ENCODE data around the gene MMP21.

MMP21 gene

DNA sequence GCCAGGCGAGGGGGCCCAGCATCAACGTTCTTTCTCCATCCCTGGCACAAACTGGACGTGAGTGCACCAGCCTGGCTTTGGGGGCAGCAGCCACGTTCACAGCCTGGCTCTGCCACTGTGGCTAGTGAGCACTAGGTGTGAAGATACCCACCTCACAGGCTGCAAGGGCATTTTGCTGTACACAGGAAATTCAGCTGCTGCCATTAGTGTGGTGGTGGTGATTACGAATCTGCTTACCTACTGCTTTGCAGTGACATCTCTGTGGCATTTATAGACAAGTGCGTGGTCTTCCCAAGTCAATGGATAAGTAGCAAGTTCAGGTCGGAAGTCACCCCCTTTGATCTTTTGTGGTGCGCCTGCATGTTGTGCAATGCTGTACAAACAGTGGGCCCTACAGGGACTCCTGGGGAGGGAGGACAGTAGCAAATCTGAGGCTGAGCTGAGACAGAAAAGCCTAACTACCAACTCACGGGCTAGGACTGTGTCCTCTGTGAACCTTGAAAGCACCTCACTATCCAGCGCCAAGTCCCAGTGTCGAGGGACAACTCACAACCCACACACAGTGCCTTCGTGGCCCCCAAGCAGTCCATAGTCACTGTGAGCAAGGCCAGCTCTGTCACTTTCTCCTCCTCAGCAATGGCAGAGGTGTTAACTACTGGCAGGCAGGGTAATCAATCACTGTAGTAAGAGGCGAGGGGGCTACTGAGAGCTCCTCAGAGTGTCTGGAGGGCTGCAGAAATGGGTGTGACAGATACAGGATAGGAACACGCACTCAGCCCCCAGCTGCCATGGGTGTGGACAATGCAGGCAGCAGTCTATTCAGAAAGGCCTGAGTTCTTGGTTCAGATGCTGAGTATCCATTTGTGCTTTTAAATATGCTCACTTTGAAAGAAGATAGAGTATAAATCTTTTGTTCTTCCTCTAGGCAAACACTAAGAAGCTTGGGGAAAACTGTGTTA is 17.0 kb upstream of the MMP21 start:
- DNase-seq (ENCODE audit: low read depth in 2 of 2) = no peak

- DNase-seq (ENCODE audit: low read depth in 2 of 2) = no peak
Observed at GRCh38 chr10:125788156-125789034, 12.8 kb upstream of the MMP21 start.

GRCh38 chr10:125785791-125786190 is 10.2 kb upstream of the MMP21 start:
- no peak for DNase-seq (ENCODE audit: low read depth in 2 of 2)

DNA sequence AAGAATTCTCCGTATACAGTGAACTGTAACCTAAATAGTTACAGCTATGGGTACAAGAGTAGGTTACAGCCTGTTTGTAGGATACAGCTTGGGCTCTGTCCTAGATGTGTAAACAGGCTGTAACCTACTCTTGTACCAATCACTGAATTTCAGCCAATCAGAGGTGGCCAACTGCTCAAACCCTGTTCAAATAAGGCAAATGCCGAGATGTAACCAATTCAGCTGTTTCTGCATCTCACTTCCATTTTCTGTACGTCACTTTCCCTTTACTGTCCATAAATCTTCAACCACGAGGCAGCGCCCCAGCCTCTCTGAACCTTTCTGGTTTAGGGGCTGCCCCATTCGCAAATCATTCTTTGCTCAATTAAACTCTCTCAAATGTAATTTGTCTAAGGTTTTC is 8.3 kb upstream of the MMP21 start:
- DNase-seq (ENCODE audit: low read depth in 2 of 2) = no peak

GRCh38 chr10:125783408-125783807 is 7.8 kb upstream of the MMP21 start:
- no peak for DNase-seq (ENCODE audit: low read depth in 2 of 2)

DNA sequence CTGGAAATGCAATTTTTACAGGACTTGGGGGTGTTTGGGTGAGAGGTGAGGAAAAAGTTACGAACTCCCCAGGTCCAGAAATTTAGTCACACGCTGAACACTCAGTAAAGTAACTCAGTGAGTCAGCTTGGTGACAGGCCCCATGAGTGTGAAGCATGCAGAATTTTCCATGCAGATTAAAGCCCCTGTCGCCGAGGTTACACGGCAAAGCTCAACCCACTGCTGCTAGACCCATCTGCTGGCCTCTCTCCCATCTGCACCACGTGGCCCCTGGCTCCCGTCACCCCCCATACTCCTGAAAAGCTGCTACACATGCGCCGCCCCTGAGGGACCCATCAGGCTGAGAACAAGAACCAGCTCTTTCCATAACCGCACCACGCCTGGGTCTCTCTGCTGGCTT is 7.0 kb upstream of the MMP21 start:
- DNase-seq (ENCODE audit: low read depth in 2 of 2) = no peak

GRCh38 chr10:125782054-125782453 is 6.4 kb upstream of the MMP21 start:
- DNase-seq (ENCODE audit: low read depth in 2 of 2) = no peak

- DNase-seq (ENCODE audit: low read depth in 2 of 2) = no peak
Observed at GRCh38 chr10:125781374-125781773, 5.8 kb upstream of the MMP21 start.

DNA sequence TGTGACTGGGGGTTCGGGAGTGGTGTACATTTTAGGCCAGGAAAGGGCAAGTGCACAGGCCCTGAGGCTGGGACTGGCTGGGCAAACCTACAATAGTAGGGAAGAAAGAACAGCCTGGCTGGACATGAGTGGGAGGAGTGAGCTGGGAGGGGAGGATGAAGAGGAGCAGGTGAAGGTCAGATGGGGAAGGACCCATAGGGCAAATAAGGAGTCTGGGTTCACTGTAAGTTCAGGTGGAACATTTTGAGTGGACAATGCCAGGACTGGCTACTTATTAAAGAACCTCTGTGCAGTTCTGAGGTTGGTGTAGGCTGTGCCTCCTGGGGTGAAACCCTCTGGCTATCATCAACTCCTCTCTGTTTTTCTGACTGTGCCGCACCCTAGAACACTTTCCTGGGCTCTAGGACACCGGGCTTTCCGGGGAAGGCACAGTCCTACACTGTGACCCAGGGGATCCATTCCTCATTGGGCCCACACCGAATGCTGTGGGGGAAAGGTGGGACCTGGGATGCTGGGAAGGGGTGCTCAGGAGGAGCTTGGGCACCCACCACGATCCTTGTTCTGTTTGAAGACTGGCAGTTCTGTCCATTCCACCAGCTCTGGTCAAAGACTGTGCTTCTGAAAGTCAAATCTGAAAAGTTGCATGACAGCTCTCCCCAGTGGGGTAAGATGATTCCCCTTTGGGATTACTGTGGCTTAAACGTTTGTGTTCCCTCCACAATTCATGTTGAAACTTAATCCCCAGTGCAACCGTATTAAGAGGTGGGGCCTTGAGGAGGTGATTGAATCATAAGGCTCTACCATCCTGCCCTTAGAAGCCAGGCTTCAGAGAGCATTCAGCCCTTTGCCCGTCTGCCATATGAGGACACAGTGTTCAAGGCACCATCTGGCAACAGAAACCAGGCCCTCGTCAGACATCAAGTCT is 4.0 kb upstream of the MMP21 start:
- no peak for DNase-seq (ENCODE audit: low read depth in 2 of 2)

- DNase-seq (ENCODE audit: low read depth in 2 of 2) = no peak
Observed at GRCh38 chr10:125778556-125778955, 2.9 kb upstream of the MMP21 start.

GRCh38 chr10:125777806-125778205 is 2.2 kb upstream of the MMP21 start:
- DNase-seq (ENCODE audit: low read depth in 2 of 2) = no peak

- no peak for DNase-seq (ENCODE audit: low read depth in 2 of 2)
Observed at GRCh38 chr10:125774581-125775191, 935 bp downstream of the MMP21 start.

GRCh38 chr10:125773687-125774543 is 1.7 kb downstream of the MMP21 start:
- no peak for DNase-seq (ENCODE audit: low read depth in 2 of 2)

DNA sequence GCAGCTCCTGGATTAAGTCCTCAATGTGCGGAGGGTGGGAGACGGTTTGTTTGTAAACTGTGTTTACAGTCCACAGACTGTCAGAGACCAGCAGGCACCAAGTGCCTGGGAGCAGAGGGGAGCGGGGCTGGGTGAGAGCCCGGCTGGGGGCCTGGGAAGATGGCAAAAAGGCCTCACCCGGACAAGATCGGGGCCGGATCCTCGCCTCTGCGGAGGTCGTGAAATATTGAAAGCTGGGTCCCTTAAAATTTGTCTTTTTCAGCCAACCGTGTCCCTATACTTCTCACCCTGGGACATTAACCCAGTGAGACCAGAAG is 2.8 kb downstream of the MMP21 start:
- no peak for DNase-seq (ENCODE audit: low read depth in 2 of 2)

GRCh38 chr10:125772112-125772863 is 3.3 kb downstream of the MMP21 start:
- DNase-seq (ENCODE audit: low read depth in 2 of 2) = no peak

- DNase-seq (ENCODE audit: low read depth in 2 of 2) = no peak
Observed at GRCh38 chr10:125770844-125771243, 4.8 kb downstream of the MMP21 start.

- no peak for DNase-seq (ENCODE audit: low read depth in 2 of 2)
Observed at GRCh38 chr10:125769175-125769574, 6.4 kb downstream of the MMP21 start.

DNA sequence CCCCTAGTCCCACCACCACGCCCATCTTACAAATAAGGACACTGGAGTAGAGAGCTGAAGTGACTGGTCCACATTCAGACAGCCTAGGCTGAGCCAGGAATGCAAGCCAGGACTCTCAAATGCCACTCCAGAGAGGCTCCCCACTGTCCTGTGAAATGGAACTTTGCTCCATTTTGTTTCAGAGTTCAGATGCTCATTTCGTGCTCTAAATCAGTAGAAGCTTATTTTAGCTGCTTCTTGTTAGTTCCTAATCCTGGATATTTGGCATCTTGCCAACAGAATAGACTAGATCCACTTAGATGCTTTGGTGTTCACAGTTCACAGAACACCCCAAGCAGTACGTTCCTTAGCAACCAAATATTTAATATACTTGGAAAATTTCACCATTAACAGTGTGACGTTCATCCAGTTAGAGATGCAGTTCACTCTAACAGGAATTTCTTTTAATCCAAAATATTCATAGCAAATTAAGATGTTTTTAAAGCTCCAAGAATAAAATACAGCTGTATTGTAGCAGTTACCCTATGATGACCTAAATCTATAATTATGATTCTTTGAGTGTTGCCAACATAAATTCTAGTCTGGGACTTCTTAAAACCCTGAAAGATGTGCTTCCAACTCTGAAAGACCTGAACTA is 7.3 kb downstream of the MMP21 start:
- DNase-seq (ENCODE audit: low read depth in 2 of 2) = no peak

DNA sequence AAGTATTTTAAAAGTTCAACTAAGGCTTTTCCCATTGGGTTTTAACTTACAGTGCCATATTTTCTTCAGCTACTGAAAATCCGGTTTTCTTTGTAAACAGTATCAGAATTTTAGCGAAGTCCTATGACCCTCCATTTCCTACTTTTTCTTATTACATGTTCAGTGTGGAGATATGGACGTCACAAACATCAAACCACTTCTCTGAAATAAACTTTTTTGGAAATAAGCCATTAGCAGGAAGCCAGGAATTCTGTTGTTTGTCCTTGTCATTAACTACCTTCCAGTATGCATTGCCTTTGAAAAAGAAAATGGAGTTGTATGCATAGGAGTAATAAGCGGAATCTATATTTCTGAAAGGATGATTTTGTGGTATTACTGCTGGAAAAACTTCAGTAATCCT is 9.1 kb downstream of the MMP21 start:
- DNase-seq (ENCODE audit: low read depth in 2 of 2) = no peak
